Panc1 (cell line): ENCODE results near the gene PRTN3. TPM values are rescaled to one million over a fixed set of nuclear protein-coding genes. Genes with fewer than 3 reads are reported as not detected.

Experiments used
- ATAC-seq: fragments of 200-7000 bp; cut with Tn5 transposase; 2 replicates; pipeline ENCODE4 v1.9.1; 2020; ENCODE audit warnings: mild to moderate bottlenecking, moderate library complexity
- BruUV-seq: library from RNA; stranded (reverse); fragments of 400-500 nt; replicated peaks from 2 replicates; lab custom pipeline; 2021; lab: Mats Ljungman, UMichigan
- CTCF ChIA-PET: fragments of 300-600 bp; sonication (Branson Sonifier 250); formaldehyde crosslinking; loops from one replicate; lab custom pipeline; 2022; ENCODE audit warnings: antibody characterized with exemption; lab: Charles Lee
- POLR2A ChIA-PET: fragments of 300-600 bp; sonication (Branson Sonifier 250); formaldehyde crosslinking; loops from one replicate; lab custom pipeline; 2022; ENCODE audit warnings: antibody characterized with exemption; lab: Charles Lee
- DNase-seq: peaks from one replicate; pipeline ENCODE4 v3.0.0-alpha.2; 2010; ENCODE audit warnings: low read depth, low spot score
- H3K27ac ChIP-seq: 2 replicates; pipeline ENCODE4 v1.5.1; 2011; ENCODE audit warnings: mild to moderate bottlenecking, low read length, inconsistent platforms
- H3K27me3 ChIP-seq: fragments of 200-500 bp; sonication (Bioruptor generic); 2 replicates; pipeline ENCODE4 v1.6.0; 2014; ENCODE audit warnings: low read length, inconsistent platforms; ENCODE audit not compliant: control insufficient read depth, insufficient read depth
- H3K36me3 ChIP-seq: fragments of 200-500 bp; sonication (Bioruptor generic); 2 replicates; pipeline ENCODE4 v1.5.1; 2014; ENCODE audit warnings: inconsistent platforms, mild to moderate bottlenecking, low read length, moderate library complexity; ENCODE audit not compliant: control insufficient read depth, insufficient read depth
- H3K4me1 ChIP-seq: 2 replicates; pipeline ENCODE4 v1.5.1; 2011; ENCODE audit warnings: inconsistent platforms, mild to moderate bottlenecking, low read length, moderate library complexity; ENCODE audit not compliant: control insufficient read depth, insufficient read depth
- H3K4me3 ChIP-seq, 2 experiments: 2 replicates each; pipeline ENCODE4 v1.5.1; 2011 to 2012; ENCODE audit warnings: low read depth in 2 of 2, low read length in 2 of 2, mild to moderate bottlenecking in 2 of 2, inconsistent platforms in 1 of 2, moderate library complexity in 1 of 2
- H3K9me3 ChIP-seq: fragments of 200-500 bp; sonication (Bioruptor generic); 2 replicates; pipeline ENCODE4 v1.5.1; 2014; ENCODE audit warnings: low read depth, mild to moderate bottlenecking, inconsistent platforms, low read length, moderate library complexity; ENCODE audit not compliant: control insufficient read depth, insufficient read depth
- CTCF ChIP-seq: fragments of 450-650 bp; IDR thresholded peaks from 2 replicates; pipeline ENCODE4 v1.5.1; 2017; ENCODE audit warnings: mild to moderate bottlenecking
- POLR2AphosphoS5 ChIP-seq: IDR thresholded peaks from 2 replicates; pipeline ENCODE4 v1.6.1; 2012; ENCODE audit warnings: mild to moderate bottlenecking, low read depth, low read length, moderate library complexity
- REST ChIP-seq, 2 experiments: IDR thresholded peaks; 2 replicates each; pipeline ENCODE4 v1.6.1; 2011 to 2012; ENCODE audit warnings: low read depth in 2 of 2, control low read depth in 1 of 2, low read length in 1 of 2, mild to moderate bottlenecking in 1 of 2, moderate library complexity in 1 of 2; ENCODE audit not compliant: insufficient read depth in 1 of 2
- SIN3A ChIP-seq: IDR thresholded peaks from 2 replicates; pipeline ENCODE4 v1.6.1; 2012; ENCODE audit warnings: low read depth, mild to moderate bottlenecking, low read length, moderate library complexity, borderline replicate concordance; ENCODE audit not compliant: insufficient read depth
- TCF7L2 ChIP-seq: IDR thresholded peaks from 2 replicates; pipeline ENCODE4 v1.6.1; 2011; ENCODE audit warnings: mild to moderate bottlenecking, low read depth, low read length, inconsistent platforms
- in situ Hi-C: cut with HindIII; loops from 2 replicates; pipeline ENCODE4 v1.10.0; 2016; ENCODE audit warnings: low sequenced_read_pairs, low pct_unique_long_range_greater_than_20kb
- intact Hi-C: fragments of 100-400 bp; cut with micrococcal nuclease; formaldehyde crosslinking; loops from one replicate; pipeline ENCODE4 v1.10.0; 2022; ENCODE audit not compliant: unreplicated experiment
- total RNA-seq: library from RNA; stranded (reverse); gene quantifications from one replicate; pipeline ENCODE4 v1.2.1, GENCODE V29; 2021; ENCODE audit not compliant: unreplicated experiment

Gene PRTN3
- total RNA-seq, 1 experiment from 2014 or later = 1.5 TPM

GRCh38 chr19:862581-863314 lies 21.9 kb downstream of the PRTN3 start:
- TF ChIP-seq POLR2AphosphoS5 = no peak
- in situ Hi-C loops = no loop called here
- Histone ChIP-seq H3K9me3 (no peaks in the 10 kb centered on the region), H3K4me3 (no peak overlapping the region), H3K27me3 (no peaks in the 10 kb centered on the region), H3K4me1 (peaks cover 7% of the 10 kb centered on the region), H3K36me3 (no peaks in the 10 kb centered on the region), H3K27ac (no peak overlapping the region)
- intact Hi-C loops = no loop called here
- no peak for DNase-seq
- ChIA-PET POLR2A (interaction anchor here (0.7 kb wide), 1 partner anchor 12 kb away, joined by 17 read pairs; no protein-coding TSS in a partner anchor), CTCF (no interaction called here)
- ATAC-seq = peak; percentile 15; the same call in 1 of the 2 replicates
- TSS peak; percentile 90 for BruUV-seq

- ATAC-seq = no peak
- ChIA-PET CTCF (no interaction called here), POLR2A (interaction anchor here (0.7 kb wide), 1 partner anchor 12 kb away, joined by 17 read pairs; no protein-coding TSS in a partner anchor)
- no TSS peak for BruUV-seq
- DNase-seq = no peak
- in situ Hi-C loops = no loop called here
- intact Hi-C loops = no loop called here
- Histone ChIP-seq H3K27me3 (no peaks in the 10 kb centered on the region), H3K9me3 (no peaks in the 10 kb centered on the region), H3K4me1 (peaks cover 7% of the 10 kb centered on the region), H3K36me3 (no peaks in the 10 kb centered on the region), H3K4me3 (no peak overlapping the region), H3K27ac (no peak overlapping the region)
- TF ChIP-seq POLR2AphosphoS5 (no peak), CTCF (no peak), SIN3A (no peak), TCF7L2 (no peak), REST (IDR thresholded peaks at IDR 0.05; ENCODE audit: insufficient read depth in 1 of 2, low read depth in 2 of 2, low read length in 1 of 2) (no peak)
Measured at GRCh38 chr19:863315-863620, 22.5 kb downstream of the PRTN3 start.

- Histone ChIP-seq H3K4me1 (peaks cover 5% of the 10 kb centered on the region; the same call in 1 of the 2 replicates), H3K27me3 (no peaks in the 10 kb centered on the region), H3K4me3 (no peak overlapping the region), H3K9me3 (no peaks in the 10 kb centered on the region), H3K36me3 (no peaks in the 10 kb centered on the region), H3K27ac (no peak overlapping the region)
- ATAC-seq (no peak), DNase-seq (no peak)
- in situ Hi-C loops (no loop called here), intact Hi-C loops (no loop called here)
- ChIA-PET POLR2A (interaction anchor here (0.6 to 0.7 kb wide), 2 partner anchors 89 to 146 kb away, joined by 3 to 4 read pairs; no protein-coding TSS in a partner anchor), CTCF (interaction anchor here (0.6 kb wide), 1 partner anchor 9 kb away, joined by 3 read pairs; no protein-coding TSS in a partner anchor)
- TF ChIP-seq TCF7L2 (no peak), REST (IDR thresholded peaks at IDR 0.05; ENCODE audit: insufficient read depth in 1 of 2, low read depth in 2 of 2, low read length in 1 of 2) (no peak), CTCF (no peak), POLR2AphosphoS5 (no peak), SIN3A (no peak)
- no TSS peak for BruUV-seq
Measured at GRCh38 chr19:866769-867300, 26.0 kb downstream of the PRTN3 start.
